Activated CD4-positive, alpha-beta T cell treated with anti-CD3 and anti-CD28 coated beads, Interleukin-2, amount 50 U/mL, for 48 hours (primary cell): Measurements from ENCODE around the gene DPEP2NB.
"Not testable (repeated sequence)": the region's sequence is repeated elsewhere in the genome, so short reads cannot be mapped to it uniquely, and the experiment has no call there.

ENCODE experiments used
- DNase-seq, 2 experiments: peaks; one replicate each; pipeline ENCODE4 v3.0.0-alpha.2; 2020

The DPEP2NB gene, protein sequence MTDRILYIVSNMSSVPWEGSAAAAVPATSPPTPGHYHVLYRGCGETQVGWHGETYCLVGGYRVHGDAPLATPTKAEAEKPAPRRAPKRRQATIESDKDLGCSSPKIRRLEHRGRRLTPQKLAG

DNA sequence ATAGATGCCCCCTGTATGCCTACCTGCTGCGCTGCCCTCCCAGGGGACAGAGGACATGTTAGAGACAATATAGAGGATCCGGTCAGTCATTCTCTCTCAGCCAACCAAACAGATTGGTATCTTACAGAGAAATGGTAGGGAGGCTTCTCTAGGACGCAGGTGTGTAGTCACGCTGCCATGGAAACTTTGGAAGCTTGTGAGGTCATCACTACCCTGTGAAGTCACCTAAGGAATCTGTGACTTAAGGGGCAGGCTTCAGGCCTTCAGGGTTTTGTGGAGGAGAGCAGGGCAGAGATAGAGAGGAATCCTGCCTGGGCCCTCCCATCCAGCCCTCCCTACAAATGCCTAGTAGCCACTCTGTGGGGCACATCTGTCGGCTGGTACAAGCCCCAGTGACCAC lies at the start of gene DPEP2NB:
TSS of gene DPEP2NB (minus strand) at position 231 of the 400 bp plus-strand sequence. CDS start at position 90, 141 bp downstream.
- no peak for DNase-seq

- peak; percentile 76 to 84 for DNase-seq
Observed at GRCh38 chr16:68064791-68065365, 49.2 kb upstream of the DPEP2NB start.

GRCh38 chr16:68062910-68063393 lies 47.2 kb upstream of the DPEP2NB start:
- DNase-seq, result no peak

GRCh38 chr16:68061396-68061795 lies 45.7 kb upstream of the DPEP2NB start:
- DNase-seq, result no peak

DNA sequence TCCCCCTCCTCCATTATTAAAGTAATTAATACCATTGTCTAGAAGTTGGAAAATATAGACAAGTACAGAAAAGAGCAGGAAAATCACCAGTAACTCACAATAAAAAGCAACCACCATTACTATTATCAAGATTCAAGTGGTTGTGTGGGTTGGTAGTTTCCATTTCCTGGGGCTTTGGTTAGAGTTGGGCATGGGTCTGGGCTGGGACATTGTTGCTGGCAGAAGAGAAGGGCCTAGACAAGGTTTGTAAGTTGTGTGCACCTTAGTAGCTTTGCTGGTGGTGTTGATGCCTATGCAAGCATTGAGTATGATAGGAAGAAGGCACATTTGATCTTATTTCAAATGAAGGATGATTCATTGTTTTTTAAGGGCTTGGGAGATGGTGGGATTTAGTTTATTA lies 44.1 kb upstream of the DPEP2NB start:
- DNase-seq, result no peak

DNA sequence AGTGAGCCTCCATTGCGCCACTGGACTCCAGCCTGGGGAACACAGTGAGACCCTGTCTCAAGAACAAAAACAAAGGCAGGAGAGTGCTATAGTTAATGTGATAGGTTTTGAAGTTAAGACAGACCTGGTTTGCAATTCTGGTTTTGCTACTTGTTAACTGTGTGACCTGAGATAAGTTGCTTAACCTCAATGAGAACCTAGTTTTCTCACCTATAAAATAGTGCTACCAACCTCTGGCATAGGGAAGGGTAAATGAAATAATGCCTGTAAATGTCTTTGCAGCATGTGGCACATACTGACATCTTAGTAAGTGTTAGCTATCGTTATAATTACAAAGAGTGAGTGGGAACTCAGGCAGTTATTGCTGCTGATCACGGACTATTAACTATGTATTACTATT lies 39.7 kb upstream of the DPEP2NB start:
- DNase-seq, result no peak

GRCh38 chr16:68049449-68049848 lies 33.7 kb upstream of the DPEP2NB start:
- no peak for DNase-seq

GRCh38 chr16:68047987-68048386 lies 32.3 kb upstream of the DPEP2NB start:
- DNase-seq, result no peak

DNA sequence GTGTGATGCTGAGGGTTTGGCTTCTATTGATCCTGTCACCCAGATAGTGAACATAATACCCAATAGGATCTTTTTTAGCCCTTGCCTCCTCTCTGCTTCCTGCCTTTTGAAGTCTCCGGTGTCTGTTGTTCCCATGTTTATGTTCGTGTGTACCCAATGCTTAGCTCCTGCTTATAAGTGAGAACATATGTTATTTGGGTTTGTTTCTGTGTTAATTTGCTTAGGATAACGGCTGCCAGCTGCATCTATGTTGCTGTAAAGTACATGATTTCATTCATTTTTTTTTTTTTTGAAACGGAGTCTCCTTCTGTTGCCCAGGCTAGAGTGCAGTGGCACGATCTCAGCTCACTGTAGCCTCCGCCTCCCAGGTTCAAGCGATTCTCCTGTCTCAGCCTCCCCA lies 30.4 kb upstream of the DPEP2NB start:
- no peak for DNase-seq

- DNase-seq, result no peak
Observed at GRCh38 chr16:68041783-68042182, 26.1 kb upstream of the DPEP2NB start.

GRCh38 chr16:68040506-68041288 lies 25.0 kb upstream of the DPEP2NB start:
- DNase-seq, result peak; percentile 91 to 93

DNA sequence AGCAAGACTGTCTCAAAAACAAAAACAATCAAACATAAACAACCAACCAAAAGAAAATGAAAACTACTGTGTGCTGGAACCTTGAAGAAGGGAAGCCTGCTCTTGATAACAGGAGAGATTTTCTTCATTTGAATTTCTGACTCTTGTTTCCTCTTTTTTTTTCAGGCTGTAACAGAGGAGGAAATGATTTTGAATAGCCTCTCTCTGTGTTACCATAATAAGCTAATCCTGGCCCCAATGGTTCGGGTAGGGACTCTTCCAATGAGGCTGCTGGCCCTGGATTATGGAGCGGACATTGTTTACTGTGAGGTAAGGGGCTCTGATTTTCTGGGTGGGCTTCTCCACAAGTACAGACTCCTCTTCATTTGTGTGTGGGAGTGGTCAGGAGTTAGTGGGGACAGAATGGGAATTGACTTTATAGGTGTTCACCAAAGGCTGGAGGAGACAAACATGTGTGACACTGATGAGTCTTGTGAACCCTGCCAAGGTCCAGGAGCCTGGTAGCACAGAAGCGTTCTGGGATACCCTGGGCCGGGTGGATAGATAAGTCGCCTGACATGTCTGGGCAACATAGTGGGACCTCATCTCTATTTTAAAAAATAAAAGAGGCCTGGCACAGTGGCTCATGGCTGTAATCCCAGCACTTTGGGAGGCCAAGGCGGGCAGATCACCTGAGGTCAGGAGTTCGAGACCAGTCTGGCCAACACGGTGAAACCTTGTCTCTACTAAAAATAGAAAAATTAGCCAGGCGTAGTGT lies 22.3 kb upstream of the DPEP2NB start:
- DNase-seq, result no peak

DNA sequence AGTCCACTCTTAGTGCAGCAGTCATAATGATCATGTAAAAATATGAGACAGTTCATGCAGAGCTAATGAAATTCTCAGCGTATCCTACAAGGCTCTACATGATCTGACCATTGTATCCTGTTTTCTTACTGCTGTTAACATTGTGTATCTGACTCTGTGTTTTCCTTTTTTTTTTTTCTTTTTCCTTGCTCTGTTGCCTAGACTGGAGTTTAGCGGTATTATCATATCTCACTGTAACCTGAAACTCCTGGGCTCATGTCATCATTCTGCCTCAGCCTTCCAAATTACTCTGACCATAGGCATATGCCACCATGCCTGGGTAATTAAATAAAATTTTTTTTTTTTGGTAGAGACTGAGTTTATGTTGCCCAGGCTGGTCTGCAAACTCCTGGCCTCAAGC lies 19.5 kb upstream of the DPEP2NB start:
- DNase-seq, result no peak

DNA sequence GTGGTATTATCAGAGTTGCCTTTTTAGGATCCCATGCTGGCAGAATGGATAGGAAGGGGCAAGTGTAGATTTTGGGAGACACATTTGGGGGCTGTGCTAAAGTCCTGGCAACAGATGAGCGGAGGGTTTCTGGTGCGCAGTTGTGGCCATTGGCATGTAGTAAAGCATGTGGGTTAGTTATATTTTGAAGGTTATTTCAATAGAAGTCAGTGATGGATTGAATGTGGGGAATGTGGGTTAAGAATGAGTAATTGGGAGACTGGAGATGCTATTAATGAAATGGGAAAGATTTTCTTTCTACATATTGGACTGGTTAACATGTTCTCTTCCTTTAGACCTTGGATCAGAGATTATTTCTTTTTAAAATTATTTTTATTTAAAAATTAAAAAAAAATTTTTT lies 17.4 kb upstream of the DPEP2NB start:
- no peak for DNase-seq

DNA sequence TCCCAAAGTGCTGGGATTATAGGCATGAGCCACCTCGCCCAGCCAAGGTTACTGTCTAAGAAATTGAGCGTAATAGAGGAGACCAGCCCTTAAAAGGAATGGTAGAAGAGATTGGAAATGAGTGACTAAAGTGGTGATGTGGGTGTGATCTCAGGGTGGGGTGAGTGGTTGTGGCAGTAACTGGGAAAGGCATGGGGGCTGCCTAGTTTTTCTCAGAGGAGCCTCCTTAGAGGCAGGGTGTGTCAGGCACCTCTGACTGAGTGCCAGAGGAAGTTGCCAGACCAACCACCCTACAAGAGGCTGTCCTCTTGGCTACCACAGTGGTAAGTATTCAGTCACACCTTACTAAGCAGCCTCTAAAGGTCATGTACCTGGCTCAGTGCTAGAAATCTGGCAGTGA lies 16.2 kb upstream of the DPEP2NB start:
- DNase-seq, result no peak

- not testable (repeated sequence) for DNase-seq
Observed at GRCh38 chr16:68030108-68030507, 14.4 kb upstream of the DPEP2NB start.

DNA sequence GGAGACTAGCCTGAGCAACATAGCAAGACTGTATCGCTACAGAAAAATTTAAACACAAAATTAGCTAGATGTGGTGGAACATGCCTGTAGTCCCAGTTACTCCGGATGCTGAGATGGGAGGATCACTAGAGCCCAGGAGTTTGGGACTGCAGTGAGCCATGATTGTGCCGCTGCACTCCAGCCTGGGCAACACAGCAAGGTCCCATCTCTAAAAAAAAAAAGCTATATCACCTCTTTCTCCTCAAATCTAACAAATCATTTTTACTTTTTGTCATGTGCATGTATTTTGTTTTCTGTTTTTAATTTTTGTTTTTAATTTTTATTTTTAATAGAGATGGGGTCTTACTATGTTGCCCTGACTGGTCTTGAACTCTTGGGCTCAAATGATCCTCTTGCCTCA lies 13.3 kb upstream of the DPEP2NB start:
- DNase-seq, result no peak

DNA sequence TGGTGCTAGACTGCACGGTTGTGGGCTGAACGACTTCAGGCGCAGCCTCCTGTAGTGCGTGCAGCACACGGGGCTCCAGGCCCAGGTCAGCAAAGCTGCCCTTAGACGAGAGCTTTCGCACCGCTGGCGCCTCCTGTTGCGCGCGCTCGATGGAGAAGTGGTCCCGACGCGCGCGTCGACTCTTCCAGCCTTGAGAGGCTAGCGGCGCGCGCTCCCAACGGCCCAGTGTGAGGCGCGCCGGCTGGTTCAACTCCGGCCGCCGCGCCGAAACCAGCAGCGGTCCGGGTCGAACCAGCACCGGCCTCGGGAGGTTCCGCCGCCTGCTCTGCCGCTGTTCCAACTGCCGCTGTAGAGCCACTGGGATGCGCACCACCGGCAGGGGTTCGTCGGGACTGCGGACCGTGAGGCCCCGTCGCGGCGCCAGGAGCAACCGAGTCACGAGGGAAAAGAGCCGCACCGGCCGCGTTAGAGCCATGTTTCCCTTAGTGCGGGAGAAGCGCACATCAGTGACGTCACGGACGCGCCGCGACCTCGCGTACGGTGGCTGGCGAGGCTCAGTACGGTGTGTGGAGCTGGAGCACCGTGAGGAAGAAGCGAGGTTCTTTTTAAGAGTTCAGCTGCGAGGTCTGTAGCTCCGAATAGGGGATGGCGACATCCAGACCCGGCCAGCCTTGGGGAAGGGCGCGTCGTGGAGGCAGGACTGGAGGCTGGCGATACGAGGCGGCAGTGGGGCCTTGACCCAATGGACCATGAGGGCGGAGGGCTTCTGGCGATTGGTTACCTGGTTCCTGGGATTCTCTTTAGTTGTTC lies 7.2 kb upstream of the DPEP2NB start, which contains the start of the genes DDX28 and DUS2:
TSS of gene DDX28 (minus strand) at position 505 of the 810 bp plus-strand sequence. CDS start at position 475, 30 bp downstream.
TSS of gene DUS2 (plus strand) at position 557 of the 810 bp plus-strand sequence. CDS start 14,740 bp downstream, outside the sequence.
- peak; percentile 94 to 95 for DNase-seq

- DNase-seq, result no peak
Observed at GRCh38 chr16:68022278-68022727, 6.6 kb upstream of the DPEP2NB start.

GRCh38 chr16:68021490-68021889 lies 5.8 kb upstream of the DPEP2NB start:
- no peak for DNase-seq

DNA sequence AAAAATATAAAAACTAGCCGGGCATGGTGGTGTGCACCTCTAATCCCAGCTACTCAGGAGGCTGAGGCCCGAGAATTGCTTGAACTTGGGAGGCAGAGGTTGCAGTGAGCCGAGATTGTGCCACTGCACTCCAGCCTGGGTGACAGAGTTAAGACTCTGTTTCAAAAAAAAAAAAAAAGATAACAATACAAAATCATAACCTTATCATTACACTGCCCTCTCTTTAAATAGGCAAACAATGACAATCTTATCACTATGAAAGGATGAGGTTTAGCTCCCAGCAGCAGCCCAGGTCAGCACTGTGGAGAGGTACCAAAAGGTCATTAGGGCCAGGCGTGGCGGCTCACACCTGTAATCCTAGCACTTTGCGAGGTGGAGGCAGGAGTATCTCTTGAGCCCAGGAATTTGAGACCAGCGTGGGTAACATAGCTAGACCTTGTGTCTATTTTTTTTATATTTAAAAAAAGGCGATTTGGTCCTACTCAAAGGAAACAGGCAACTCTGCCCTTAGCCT lies 3.5 kb upstream of the DPEP2NB start:
- no peak for DNase-seq

DNA sequence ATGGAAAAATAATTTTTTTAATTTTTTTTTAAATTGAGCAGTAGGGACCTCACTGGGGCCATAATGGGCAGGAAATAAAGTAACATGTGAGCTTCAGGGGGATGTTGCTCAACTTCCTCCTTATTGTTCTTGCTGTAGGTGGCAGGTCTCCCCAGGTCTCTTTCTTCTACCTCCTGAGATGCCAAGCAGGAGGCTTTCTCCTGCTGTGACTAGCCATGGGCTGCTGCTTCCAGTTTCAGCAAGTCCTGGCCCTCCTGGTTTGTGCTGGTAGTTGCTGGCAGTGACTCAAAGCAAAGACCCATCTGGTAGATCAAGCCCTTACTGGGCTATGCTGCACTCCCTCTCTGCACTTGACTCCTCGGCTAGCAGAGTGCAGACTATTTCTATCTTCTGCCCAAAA lies 2.3 kb downstream of the DPEP2NB start:
- no peak for DNase-seq
